Keratinocyte (primary cell): Measurements from ENCODE around the gene CDRT15L2. TPM values are rescaled to one million over a fixed set of nuclear protein-coding genes. Genes with fewer than 3 reads are reported as not detected.
"Not testable (repeated sequence)": the region's sequence is repeated elsewhere in the genome, so short reads cannot be mapped to it uniquely, and the experiment has no call there.

ENCODE experiments used
- DNase-seq: peaks from one replicate; pipeline ENCODE4 v3.0.0-alpha.2; 2011; ENCODE audit warnings: low read depth, missing footprints, low spot score
- FAIRE-seq: peaks from 2 replicates; lab custom pipeline; 2011; peaks lifted over from hg19 to GRCh38; lab: Jason Lieb, UNC
- H2AFZ ChIP-seq: 2 replicates; pipeline ENCODE4 v1.6.0; 2012; ENCODE audit warnings: low read length, control low read depth, inconsistent platforms; ENCODE audit not compliant: control insufficient read depth
- H3K27ac ChIP-seq: 2 replicates; pipeline ENCODE4 v1.5.1; 2011; ENCODE audit warnings: low read length; ENCODE audit not compliant: control insufficient read depth, insufficient read depth
- H3K27me3 ChIP-seq: 3 replicates; pipeline ENCODE4 v1.6.0; 2011; ENCODE audit warnings: low read length; ENCODE audit not compliant: control insufficient read depth, insufficient read depth; ENCODE audit errors: extremely low read depth
- H3K36me3 ChIP-seq, 2 experiments: 2 replicates in 1 of 2; 3 replicates in 1 of 2; pipeline ENCODE4 v1.5.1; 2011; ENCODE audit warnings: low read length in 2 of 2, mild to moderate bottlenecking in 1 of 2; ENCODE audit not compliant: control insufficient read depth in 2 of 2, insufficient read depth in 2 of 2; ENCODE audit errors: extremely low read depth in 1 of 2
- H3K4me1 ChIP-seq: 3 replicates; pipeline ENCODE4 v1.5.1; 2011; ENCODE audit warnings: low read length; ENCODE audit not compliant: control insufficient read depth, insufficient read depth; ENCODE audit errors: extremely low read depth
- H3K4me2 ChIP-seq: 3 replicates; pipeline ENCODE4 v1.6.0; 2011; ENCODE audit warnings: low read depth, low read length; ENCODE audit not compliant: control insufficient read depth, insufficient read depth; ENCODE audit errors: extremely low read depth
- H3K4me3 ChIP-seq, 3 experiments: fragments of 200-600 bp in 1 of 3; sonication (generic) in 1 of 3; 2 replicates in 2 of 3; 3 replicates in 1 of 3; pipeline ENCODE4 v1.5.1; 2011 to 2016; ENCODE audit warnings: low read length in 3 of 3, mild to moderate bottlenecking in 3 of 3, control low read depth in 2 of 3, inconsistent platforms in 1 of 3, low read depth in 1 of 3, mixed read lengths in 1 of 3, mixed run types in 1 of 3, moderate library complexity in 1 of 3; ENCODE audit not compliant: control insufficient read depth in 2 of 3, insufficient read depth in 2 of 3; ENCODE audit errors: extremely low read depth in 1 of 3
- H3K79me2 ChIP-seq: 2 replicates; pipeline ENCODE4 v1.6.0; 2012; ENCODE audit warnings: low read length; ENCODE audit not compliant: control insufficient read depth, insufficient read depth
- H3K9ac ChIP-seq: 3 replicates; pipeline ENCODE4 v1.6.0; 2011; ENCODE audit warnings: low read length; ENCODE audit not compliant: control insufficient read depth, insufficient read depth; ENCODE audit errors: extremely low read depth
- H3K9me1 ChIP-seq: 3 replicates; pipeline ENCODE4 v1.6.0; 2011; ENCODE audit warnings: low read length; ENCODE audit not compliant: control insufficient read depth, insufficient read depth; ENCODE audit errors: extremely low read depth
- H3K9me3 ChIP-seq: 2 replicates; pipeline ENCODE4 v1.5.1; 2012; ENCODE audit warnings: low read depth, low read length; ENCODE audit not compliant: control insufficient read depth
- H4K20me1 ChIP-seq: 3 replicates; pipeline ENCODE4 v1.6.0; 2011; ENCODE audit warnings: low read length; ENCODE audit not compliant: control insufficient read depth, insufficient read depth; ENCODE audit errors: extremely low read depth
- CTCF ChIP-seq, 3 experiments: IDR thresholded peaks in 1 of 3; conservative IDR thresholded peaks in 1 of 3; optimal IDR thresholded peaks in 1 of 3; 2 replicates in 2 of 3; 3 replicates in 1 of 3; pipeline versions ENCODE3 to v1.5.1; 2011; ENCODE audit warnings: low read length in 3 of 3, mild to moderate bottlenecking in 3 of 3, moderate library complexity in 2 of 3, control low read depth in 1 of 3, inconsistent platforms in 1 of 3; ENCODE audit not compliant: insufficient read depth in 2 of 3; ENCODE audit errors: extremely low read depth in 1 of 3
- EZH2 ChIP-seq: IDR thresholded peaks from one replicate; pipeline ENCODE4 v1.6.1; 2012; ENCODE audit warnings: inconsistent platforms, mild to moderate bottlenecking, low read length, moderate library complexity
- dilution Hi-C: fragments of 300-500 bp; cut with MboI; formaldehyde crosslinking; loops from one replicate; pipeline ENCODE4 v1.7.0; 2020; ENCODE audit warnings: low sequenced_read_pairs; ENCODE audit not compliant: extremely low pct_ligation_motif_present
- polyA plus RNA-seq, 5 experiments: library from polyadenylated mRNA; depleted of rRNA in 3 of 5; stranded (reverse) in 3 of 5; stranded (forward) in 1 of 5; unstranded in 1 of 5; fragments of >200 nt; gene quantifications; 1 replicate in 1 of 5; 2 replicates in 3 of 5; 3 replicates in 1 of 5; pipeline versions ENCODE4 v1.2.1 to v1.2.3, GENCODE V29; 2011 to 2012; ENCODE audit warnings: missing spikeins in 2 of 5, low read depth in 1 of 5, low replicate concordance in 1 of 5

Gene CDRT15L2
- polyA plus RNA-seq, 1 donor (not counting 4 experiments of a cell fraction or from before 2014, with no cell fraction given) = not detected

GRCh38 chr17:20562587-20562986 lies 16.9 kb upstream of the CDRT15L2 start:
- Histone ChIP-seq H3K79me2 (no peaks in the 10 kb centered on the region), H3K9me3 (no peaks in the 10 kb centered on the region), H3K36me3 (no peaks in the 10 kb centered on the region), H3K4me3 (no peak overlapping the region), H3K4me2 (no peak overlapping the region), H3K4me1 (no peaks in the 10 kb centered on the region), H3K27ac (no peak overlapping the region), H3K27me3 (no peaks in the 10 kb centered on the region), H4K20me1 (no peaks in the 10 kb centered on the region), H3K9me1 (no peaks in the 10 kb centered on the region), H2AFZ (no peak overlapping the region), H3K9ac (no peak overlapping the region)
- FAIRE-seq (no peak), DNase-seq (no peak)
- dilution Hi-C loops = no loop called here
- TF ChIP-seq EZH2 (no peak), CTCF (optimal IDR thresholded peaks at IDR 0.05 in 1 of 3, IDR thresholded peaks at IDR 0.05 in 1 of 3, conservative IDR thresholded peaks at IDR 0.05 in 1 of 3; ENCODE audit: extremely low read depth in 1 of 3, insufficient read depth in 2 of 3, low read length in 3 of 3) (no peak)

GRCh38 chr17:20565245-20565644 lies 14.3 kb upstream of the CDRT15L2 start:
- H3K9me3 ChIP-seq, H3K36me3 ChIP-seq, H4K20me1 ChIP-seq, FAIRE-seq, DNase-seq, H3K9me1 ChIP-seq, H3K4me3 ChIP-seq, H3K27ac ChIP-seq, H3K79me2 ChIP-seq, H2AFZ ChIP-seq, H3K4me2 ChIP-seq, H3K27me3 ChIP-seq, H3K4me1 ChIP-seq, dilution Hi-C loops, H3K9ac ChIP-seq: not testable (repeated sequence)

GRCh38 chr17:20565711-20566110 lies 13.8 kb upstream of the CDRT15L2 start:
- no peaks in the 10 kb centered on the region for H3K4me1 ChIP-seq
- no peaks in the 10 kb centered on the region for H3K9me3 ChIP-seq
- H3K27ac ChIP-seq = no peak overlapping the region
- no peaks in the 10 kb centered on the region for H3K36me3 ChIP-seq
- no peaks in the 10 kb centered on the region for H4K20me1 ChIP-seq
- TF ChIP-seq EZH2 (no peak), CTCF (optimal IDR thresholded peaks at IDR 0.05 in 1 of 3, IDR thresholded peaks at IDR 0.05 in 1 of 3, conservative IDR thresholded peaks at IDR 0.05 in 1 of 3; ENCODE audit: extremely low read depth in 1 of 3, insufficient read depth in 2 of 3, low read length in 3 of 3) (no peak)
- H3K79me2 ChIP-seq = no peaks in the 10 kb centered on the region
- H3K9me1 ChIP-seq = no peaks in the 10 kb centered on the region
- no peak for FAIRE-seq
- H3K4me2 ChIP-seq = no peak overlapping the region
- no peak overlapping the region for H3K4me3 ChIP-seq
- no peak for DNase-seq
- H3K9ac ChIP-seq = no peak overlapping the region
- no peaks in the 10 kb centered on the region for H3K27me3 ChIP-seq
- dilution Hi-C loops = no loop called here
- H2AFZ ChIP-seq = no peak overlapping the region

GRCh38 chr17:20566736-20567135 lies 12.8 kb upstream of the CDRT15L2 start:
- dilution Hi-C loops, H3K4me1 ChIP-seq, H3K9me3 ChIP-seq, H3K9me1 ChIP-seq, H2AFZ ChIP-seq, H3K27ac ChIP-seq, FAIRE-seq, H3K4me3 ChIP-seq, H4K20me1 ChIP-seq, H3K79me2 ChIP-seq, H3K36me3 ChIP-seq, DNase-seq, H3K27me3 ChIP-seq, H3K4me2 ChIP-seq, H3K9ac ChIP-seq: not testable (repeated sequence)
